Nephron (organoid): ENCODE data around the gene KATNA1.

Experiments
- H3K27ac Mint-ChIP-seq, 3 experiments: 2 replicates each; pipeline ENCODE4 v1.8.0; 2020; ENCODE audit warnings: mixed read lengths in 3 of 3, mild to moderate bottlenecking in 2 of 3, moderate library complexity in 1 of 3
- H3K27me3 Mint-ChIP-seq: 2 replicates; pipeline ENCODE4 v1.8.0; 2021; ENCODE audit warnings: low read depth, mild to moderate bottlenecking, moderate library complexity, mixed read lengths
- H3K36me3 Mint-ChIP-seq: 2 replicates; pipeline ENCODE4 v1.8.0; 2020; ENCODE audit warnings: low read depth, mixed read lengths
- H3K4me1 Mint-ChIP-seq: 2 replicates; pipeline ENCODE4 v1.8.0; 2020; ENCODE audit warnings: mixed read lengths
- H3K4me3 Mint-ChIP-seq, 3 experiments: 2 replicates each; pipeline ENCODE4 v1.8.0; 2020; ENCODE audit warnings: mild to moderate bottlenecking in 3 of 3, mixed read lengths in 3 of 3, moderate library complexity in 2 of 3
- H3K9me3 Mint-ChIP-seq: 2 replicates; pipeline ENCODE4 v1.8.0; 2020; ENCODE audit warnings: mixed read lengths
- CTCF ChIP-seq, 3 experiments: fragments of 200-600 bp; sonication (generic); IDR thresholded peaks; one replicate each; pipeline ENCODE4 v1.5.0; 2021; ENCODE audit warnings: antibody characterized with exemption in 3 of 3; ENCODE audit not compliant: unreplicated experiment in 3 of 3

KATNA1 gene

GRCh38 chr6:149628875-149629510 is 19.5 kb downstream of the KATNA1 start:
- no peak overlapping the region for H3K27ac Mint-ChIP-seq
- no peaks in the 10 kb centered on the region for H3K4me1 Mint-ChIP-seq
- H3K36me3 Mint-ChIP-seq, result peaks cover 30% of the 10 kb centered on the region

GRCh38 chr6:149627672-149628071 is 20.8 kb downstream of the KATNA1 start:
- no peak for TF ChIP-seq CTCF (IDR thresholded peaks at IDR 0.05; ENCODE audit: unreplicated experiment in 3 of 3)
- peaks cover 36% of the 10 kb centered on the region for H3K36me3 Mint-ChIP-seq
- H3K27ac Mint-ChIP-seq, result no peak overlapping the region
- H3K4me3 Mint-ChIP-seq, result no peak overlapping the region
- H3K27me3 Mint-ChIP-seq, result no peaks in the 10 kb centered on the region
- no peaks in the 10 kb centered on the region for H3K9me3 Mint-ChIP-seq
- H3K4me1 Mint-ChIP-seq, result no peaks in the 10 kb centered on the region

More at GRCh38 chr6:149628875-149629510, 19.5 kb downstream of the KATNA1 start:
- no peak for TF ChIP-seq CTCF (IDR thresholded peaks at IDR 0.05; ENCODE audit: unreplicated experiment in 3 of 3)
- H3K27me3 Mint-ChIP-seq, result no peaks in the 10 kb centered on the region
- no peak overlapping the region for H3K4me3 Mint-ChIP-seq
- H3K9me3 Mint-ChIP-seq, result no peaks in the 10 kb centered on the region

- no peak overlapping the region for H3K27ac Mint-ChIP-seq
- peaks cover 10% of the 10 kb centered on the region for H3K4me1 Mint-ChIP-seq
- TF ChIP-seq CTCF (IDR thresholded peaks at IDR 0.05; ENCODE audit: unreplicated experiment in 3 of 3), result no peak
- H3K4me3 Mint-ChIP-seq, result peak overlapping the region in 1 of 3 experiments; percentile 24
- no peaks in the 10 kb centered on the region for H3K27me3 Mint-ChIP-seq
- H3K36me3 Mint-ChIP-seq, result peaks cover 68% of the 10 kb centered on the region
- peaks cover 8% of the 10 kb centered on the region for H3K9me3 Mint-ChIP-seq
These were observed 32.7 kb downstream of the KATNA1 start for GRCh38 chr6:149615805-149616204.

- H3K4me1 Mint-ChIP-seq, result peaks cover 10% of the 10 kb centered on the region
- H3K4me3 Mint-ChIP-seq, result no peak overlapping the region
- no peak for TF ChIP-seq CTCF (IDR thresholded peaks at IDR 0.05; ENCODE audit: unreplicated experiment in 3 of 3)
- H3K27ac Mint-ChIP-seq, result no peak overlapping the region
- peaks cover 59% of the 10 kb centered on the region for H3K36me3 Mint-ChIP-seq
- H3K9me3 Mint-ChIP-seq, result peaks cover 8% of the 10 kb centered on the region
- H3K27me3 Mint-ChIP-seq, result no peaks in the 10 kb centered on the region
These were observed 34.2 kb downstream of the KATNA1 start for GRCh38 chr6:149614337-149614736.

GRCh38 chr6:149608381-149608982 is 40.0 kb downstream of the KATNA1 start:
- no peak for TF ChIP-seq CTCF (IDR thresholded peaks at IDR 0.05; ENCODE audit: unreplicated experiment in 3 of 3)
- Mint-ChIP-seq H3K36me3 (peaks cover 30% of the 10 kb centered on the region), H3K27ac (no peak overlapping the region), H3K4me3 (no peak overlapping the region), H3K27me3 (no peaks in the 10 kb centered on the region), H3K9me3 (peaks cover 8% of the 10 kb centered on the region), H3K4me1 (no peaks in the 10 kb centered on the region)

- peaks cover 48% of the 10 kb centered on the region for H3K36me3 Mint-ChIP-seq
These were observed 48.0 kb downstream of the KATNA1 start for GRCh38 chr6:149600508-149600907.

More at GRCh38 chr6:149600508-149600907, 48.0 kb downstream of the KATNA1 start:
- Mint-ChIP-seq H3K27ac (no peak overlapping the region), H3K27me3 (no peaks in the 10 kb centered on the region), H3K4me1 (no peaks in the 10 kb centered on the region), H3K4me3 (no peak overlapping the region), H3K9me3 (no peaks in the 10 kb centered on the region)
- no peak for TF ChIP-seq CTCF (IDR thresholded peaks at IDR 0.05; ENCODE audit: unreplicated experiment in 3 of 3)
